Mucosa of descending colon (tissue), 3 donors: ENCODE data around the gene CBLL2. TPM values are rescaled to one million over a fixed set of nuclear protein-coding genes. Genes with fewer than 3 reads are reported as not detected.

Experiments used
- ATAC-seq: fragments of 200-7000 bp; cut with Tn5 transposase; one replicate; pipeline ENCODE4 v1.9.1; 2020; ENCODE audit warnings: mild to moderate bottlenecking, moderate library complexity
- DNase-seq, 3 donors: peaks; one replicate each; pipeline ENCODE4 v3.0.0-alpha.2; 2020
- H3K36me3 ChIP-seq: fragments of 200-600 bp; one replicate; pipeline ENCODE4 v1.8.0; 2021; ENCODE audit warnings: low read depth, mild to moderate bottlenecking
- H3K4me1 ChIP-seq: fragments of 200-600 bp; one replicate; pipeline ENCODE4 v1.8.0; 2021; ENCODE audit warnings: low read depth, mild to moderate bottlenecking
- H3K4me3 ChIP-seq: fragments of 200-600 bp; one replicate; pipeline ENCODE4 v1.8.0; 2021; ENCODE audit warnings: mild to moderate bottlenecking
- H3K9me3 ChIP-seq: fragments of 200-600 bp; one replicate; pipeline ENCODE4 v1.8.0; 2021; ENCODE audit warnings: mild to moderate bottlenecking
- CTCF ChIP-seq: fragments of 200-600 bp; IDR thresholded peaks from one replicate; pipeline ENCODE4 v1.8.0; 2022; ENCODE audit warnings: antibody characterized with exemption, mild to moderate bottlenecking
- intact Hi-C, 2 donors: fragments of 100-400 bp; cut with DNase I in 1 of 2; cut with micrococcal nuclease in 1 of 2; formaldehyde crosslinking; loops; one replicate each; pipeline versions ENCODE4 v1.11.0 to v1.11.1; 2022; cut with DNase I, micrococcal nuclease
- total RNA-seq, 3 donors: library from RNA; stranded (reverse); fragmentation: NEBNext Ultra II Directional in 2 of 3; extraction: Animal tissue kit (Norgen Biotek cat#: 25700) in 2 of 3; gene quantifications; one replicate each; pipeline versions ENCODE4 v1.2.1 to v1.2.4, GENCODE V29; 2021 to 2023
- donor health status: DM: no; HTN: no; CAD: no; lungs with moderate emphysema.
- donor health status: DM: no; HTN: no; CAD: no.
- donor health status: DM: no; HTN: yes; CAD: no.

CBLL2 gene
- total RNA-seq, 3 donors from 2014 or later: not detected

DNA sequence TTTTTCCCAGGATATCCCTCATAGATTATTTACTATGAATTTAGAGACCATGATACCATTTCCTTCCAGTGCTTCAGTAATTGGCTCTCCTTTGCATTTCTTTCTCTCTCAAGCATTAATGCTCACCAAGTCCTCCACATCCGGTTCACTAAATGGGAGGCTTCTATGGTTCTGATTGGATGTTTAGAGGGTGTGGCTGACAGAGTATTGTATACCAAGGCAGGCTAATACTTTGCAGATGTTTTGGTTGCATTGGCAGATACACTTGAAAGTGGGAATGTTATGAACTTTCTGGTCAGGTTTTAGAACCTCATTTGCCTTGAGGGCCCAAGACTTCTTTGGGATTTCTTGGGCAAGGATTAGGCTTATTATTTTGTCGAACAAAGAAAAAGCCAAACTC is 24.2 kb downstream of the CBLL2 start:
- no peaks in the 10 kb centered on the region for H3K36me3 ChIP-seq
- ATAC-seq (no peak), DNase-seq (no peak)
- intact Hi-C loops: no loop called here
- H3K4me3 ChIP-seq: no peak overlapping the region
- no peaks in the 10 kb centered on the region for H3K9me3 ChIP-seq
- TF ChIP-seq CTCF: no peak
- no peaks in the 10 kb centered on the region for H3K4me1 ChIP-seq

DNA sequence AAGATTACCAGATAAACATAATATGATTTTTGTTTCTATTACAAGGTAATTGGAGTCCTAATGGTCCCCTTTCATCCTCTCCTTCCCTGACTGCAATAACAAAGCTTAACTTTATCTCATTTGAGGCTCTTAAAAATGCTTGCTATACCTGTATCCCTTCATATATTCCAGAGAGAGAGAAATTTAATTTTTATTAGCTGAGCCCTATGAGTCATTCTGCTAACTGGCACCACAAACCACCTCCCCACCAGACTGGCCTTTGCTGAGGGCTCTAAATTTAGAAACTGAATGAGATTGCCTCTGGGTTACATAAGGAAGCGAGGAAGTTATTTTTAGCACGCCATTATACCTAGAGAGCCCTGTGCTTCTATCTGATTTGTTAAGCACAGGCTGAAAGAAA is 27.4 kb downstream of the CBLL2 start:
- intact Hi-C loops: no loop called here
- Histone ChIP-seq H3K36me3 (no peaks in the 10 kb centered on the region), H3K4me3 (no peak overlapping the region), H3K4me1 (no peaks in the 10 kb centered on the region), H3K9me3 (no peaks in the 10 kb centered on the region)
- DNase-seq (no peak), ATAC-seq (no peak)
- no peak for TF ChIP-seq CTCF

DNA sequence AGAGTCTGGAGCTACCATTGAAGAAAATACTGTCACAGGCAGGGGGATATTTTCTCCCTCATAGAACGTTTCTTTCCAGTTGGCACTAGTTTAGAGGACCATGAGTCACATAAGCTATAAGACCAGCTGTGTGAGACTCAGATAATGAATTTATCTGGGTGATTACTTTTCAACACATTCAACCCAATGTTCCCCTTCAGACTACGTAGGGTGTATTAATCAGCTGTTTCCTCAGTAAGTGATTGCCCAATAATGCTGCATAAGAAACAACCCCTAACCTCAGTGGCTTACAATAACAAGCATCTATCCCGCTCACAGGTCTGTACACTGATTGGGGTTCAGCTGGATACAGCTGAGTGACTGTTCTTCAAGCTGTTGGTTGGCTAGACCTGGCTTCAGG is 38.1 kb downstream of the CBLL2 start:
- DNase-seq: no peak
- no peak for TF ChIP-seq CTCF
- intact Hi-C loops: no loop called here
- no peak for ATAC-seq
- H3K4me1 ChIP-seq: no peaks in the 10 kb centered on the region
- H3K36me3 ChIP-seq: no peaks in the 10 kb centered on the region
- H3K9me3 ChIP-seq: no peaks in the 10 kb centered on the region
- no peak overlapping the region for H3K4me3 ChIP-seq

DNA sequence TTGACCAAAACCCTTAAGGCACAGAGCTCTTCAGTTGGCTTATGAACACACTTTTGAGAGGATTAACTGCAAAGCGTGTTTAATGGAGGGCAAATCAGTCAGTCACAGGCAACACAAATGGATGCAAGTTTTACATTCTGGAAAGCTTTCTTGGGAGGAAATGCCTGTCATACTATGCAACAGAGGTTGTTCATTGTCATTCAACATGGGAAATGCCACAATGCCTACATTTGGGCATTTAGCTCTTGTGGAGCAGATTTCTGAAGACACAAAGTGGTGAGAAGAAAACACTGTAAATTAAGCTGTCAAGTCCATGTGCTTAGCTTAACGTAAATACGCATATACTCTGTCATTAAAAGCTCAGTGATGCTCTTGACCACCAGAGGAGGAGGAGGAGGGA is 41.1 kb downstream of the CBLL2 start:
- Histone ChIP-seq H3K4me1 (no peaks in the 10 kb centered on the region), H3K36me3 (no peaks in the 10 kb centered on the region), H3K9me3 (no peaks in the 10 kb centered on the region), H3K4me3 (no peak overlapping the region)
- no peak for ATAC-seq
- intact Hi-C loops: no loop called here
- DNase-seq: no peak
- no peak for TF ChIP-seq CTCF

DNA sequence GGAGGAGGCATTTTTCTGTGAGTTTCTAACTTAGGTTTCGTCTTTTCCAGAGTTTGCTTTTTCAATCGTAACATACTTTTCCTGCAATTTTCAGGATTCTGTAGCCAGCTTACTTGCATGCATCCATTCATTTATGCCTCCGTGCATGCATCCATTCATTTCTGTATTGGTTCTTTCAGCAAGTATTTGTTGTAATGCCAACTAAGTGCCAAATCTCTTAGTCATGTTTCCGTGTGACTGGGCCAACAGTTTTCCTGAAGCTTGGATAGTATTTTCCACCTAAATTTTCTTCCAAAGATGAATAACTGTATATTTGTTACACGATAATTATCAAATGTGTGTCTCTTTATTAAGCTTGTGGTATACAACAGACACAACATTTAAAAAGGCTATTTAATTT is 41.5 kb downstream of the CBLL2 start:
- no peak for DNase-seq
- TF ChIP-seq CTCF: no peak
- Histone ChIP-seq H3K4me3 (no peak overlapping the region), H3K4me1 (no peaks in the 10 kb centered on the region), H3K9me3 (no peaks in the 10 kb centered on the region), H3K36me3 (no peaks in the 10 kb centered on the region)
- no peak for ATAC-seq
- intact Hi-C loops: no loop called here

DNA sequence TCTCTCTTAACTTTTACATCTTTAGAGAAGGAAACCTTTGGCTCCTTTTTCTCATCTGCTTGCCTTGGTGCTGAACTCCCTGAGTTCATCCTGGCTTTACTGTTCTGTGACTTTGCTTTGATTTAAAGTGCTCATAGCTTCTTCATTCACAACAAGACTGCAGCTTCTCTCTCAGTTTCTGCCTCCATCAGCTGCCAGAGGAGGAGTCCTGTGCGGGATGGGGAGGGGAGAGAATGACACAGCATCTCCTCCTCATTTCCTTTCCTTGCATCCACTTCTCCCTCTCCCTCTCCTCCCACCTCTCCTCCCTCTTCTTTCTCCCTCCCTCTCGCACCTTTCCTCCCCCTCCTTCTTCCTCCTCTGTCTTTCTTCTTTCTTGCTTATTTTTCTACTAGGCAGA is 42.0 kb downstream of the CBLL2 start:
- H3K4me1 ChIP-seq: no peaks in the 10 kb centered on the region
- no peak for TF ChIP-seq CTCF
- no peak for ATAC-seq
- DNase-seq: no peak
- no peaks in the 10 kb centered on the region for H3K9me3 ChIP-seq
- intact Hi-C loops: no loop called here
- no peaks in the 10 kb centered on the region for H3K36me3 ChIP-seq
- H3K4me3 ChIP-seq: no peak overlapping the region
